CD4-positive, alpha-beta T cell treated with Interleukin-6 at 100 ng/mL for 8 hours (primary cell): ENCODE data around the gene LCN15.
"Not testable (repeated sequence)": the region's sequence is repeated elsewhere in the genome, so short reads cannot be mapped to it uniquely, and the experiment has no call there.

Source experiments
- DNase-seq: peaks from one replicate; pipeline ENCODE4 v3.0.0-alpha.2; 2020; ENCODE audit warnings: mixed read lengths, low spot score

LCN15 gene

DNA sequence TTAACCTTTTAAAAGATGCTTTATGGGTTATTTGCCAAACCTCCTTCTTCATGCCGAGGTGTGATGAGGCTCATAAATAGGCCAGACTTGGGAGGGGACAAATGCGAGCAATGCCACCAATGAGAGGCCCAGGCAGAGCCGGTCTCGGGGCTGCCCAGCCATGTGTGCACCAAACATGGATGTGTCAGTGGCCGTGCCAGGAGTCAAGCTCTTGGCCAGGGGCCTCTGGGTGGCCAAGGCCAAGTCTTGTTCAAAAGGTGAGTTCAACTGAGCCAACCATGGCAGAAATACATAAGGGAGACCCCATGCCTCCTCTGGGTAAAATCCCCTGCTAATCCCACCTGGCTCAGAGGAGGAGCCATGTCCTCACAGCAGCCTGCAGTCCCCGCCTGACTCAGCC lies 10.9 kb upstream of the LCN15 start:
- no peak for DNase-seq

DNA sequence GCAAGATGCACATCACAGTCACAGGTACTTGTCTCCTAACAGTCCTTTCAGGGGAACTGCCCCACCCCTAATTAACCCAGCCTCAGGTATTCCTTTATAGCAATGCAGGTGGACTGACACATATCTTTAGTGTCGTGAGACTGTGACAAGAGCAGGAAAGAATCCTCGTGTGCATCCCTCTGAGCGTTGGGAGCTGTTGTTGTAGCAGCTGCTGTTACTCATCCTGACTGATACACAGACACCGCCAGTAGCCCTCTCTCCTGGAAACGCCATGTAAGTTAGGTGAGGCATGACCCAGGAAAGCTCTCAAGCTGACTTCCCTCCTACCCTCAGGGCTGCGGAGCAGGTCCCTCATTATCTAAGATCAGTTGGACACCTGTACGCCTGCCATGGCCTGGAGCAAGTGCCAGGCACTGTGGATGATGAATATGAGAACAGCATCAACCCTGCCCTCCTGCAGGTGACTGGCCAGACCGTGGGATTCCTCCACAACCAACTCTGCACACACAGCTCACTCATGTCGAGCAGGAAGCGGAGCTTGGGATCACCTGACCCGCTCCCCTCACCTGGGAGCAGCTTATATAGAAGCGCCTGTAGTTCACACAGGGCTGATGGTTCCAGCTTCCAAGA lies 10.2 kb upstream of the LCN15 start:
- DNase-seq: no peak

DNA sequence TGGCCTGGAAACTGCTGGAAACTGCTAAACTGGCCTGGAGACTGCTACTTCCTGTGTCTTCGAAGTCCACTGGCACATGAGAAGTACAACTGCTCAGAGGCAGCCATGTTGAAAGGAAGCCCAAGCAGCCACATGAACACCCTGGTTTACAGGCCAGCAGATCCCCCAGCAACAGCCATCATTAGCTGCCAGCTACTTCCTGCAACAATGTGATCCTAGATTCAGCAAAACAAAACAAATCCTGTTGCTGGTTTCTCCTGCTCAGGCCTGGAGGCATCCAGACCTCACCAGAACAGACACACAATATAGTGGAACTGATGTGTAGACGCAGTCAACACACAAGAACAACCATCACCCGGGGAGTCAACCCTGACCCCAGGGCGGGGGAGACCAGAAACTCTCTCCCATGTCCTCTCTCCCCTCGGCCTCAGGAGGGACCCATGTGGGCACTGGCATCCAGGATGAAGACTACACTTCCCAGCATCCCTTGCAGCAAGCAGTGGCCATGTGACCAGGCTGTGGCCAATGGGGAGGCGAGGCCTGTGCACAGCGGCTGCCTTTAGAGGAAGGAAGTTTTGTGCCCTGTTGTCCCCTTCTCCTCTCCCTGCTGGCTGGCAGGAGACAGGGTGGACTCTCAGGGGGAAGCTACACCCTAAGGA lies 9.2 kb upstream of the LCN15 start:
- no peak for DNase-seq

DNA sequence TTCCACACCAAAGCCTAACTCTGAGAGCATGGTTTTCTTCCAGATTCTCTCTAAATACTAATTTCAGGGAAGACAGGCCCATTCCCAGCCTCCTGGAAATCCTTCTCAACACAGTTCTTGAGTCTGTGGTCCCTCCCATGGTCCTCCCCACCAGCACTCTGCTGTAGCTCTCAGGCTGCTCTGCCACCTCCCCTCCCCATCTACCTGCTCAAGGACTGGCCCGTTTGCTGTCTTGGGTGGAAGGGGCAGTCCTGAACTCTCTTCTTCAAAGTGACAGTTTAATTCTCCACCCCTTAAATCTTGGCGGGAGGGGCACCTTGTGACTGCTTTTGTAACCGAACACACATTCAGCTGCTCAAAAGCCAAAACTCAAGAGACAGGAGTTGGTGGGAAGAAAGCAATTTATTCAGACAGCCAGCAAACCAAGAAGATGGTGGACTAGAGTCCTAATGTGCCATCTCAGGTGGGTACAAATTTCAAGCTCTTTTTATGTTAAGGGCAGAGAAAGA lies 7.6 kb upstream of the LCN15 start:
- no peak for DNase-seq

DNA sequence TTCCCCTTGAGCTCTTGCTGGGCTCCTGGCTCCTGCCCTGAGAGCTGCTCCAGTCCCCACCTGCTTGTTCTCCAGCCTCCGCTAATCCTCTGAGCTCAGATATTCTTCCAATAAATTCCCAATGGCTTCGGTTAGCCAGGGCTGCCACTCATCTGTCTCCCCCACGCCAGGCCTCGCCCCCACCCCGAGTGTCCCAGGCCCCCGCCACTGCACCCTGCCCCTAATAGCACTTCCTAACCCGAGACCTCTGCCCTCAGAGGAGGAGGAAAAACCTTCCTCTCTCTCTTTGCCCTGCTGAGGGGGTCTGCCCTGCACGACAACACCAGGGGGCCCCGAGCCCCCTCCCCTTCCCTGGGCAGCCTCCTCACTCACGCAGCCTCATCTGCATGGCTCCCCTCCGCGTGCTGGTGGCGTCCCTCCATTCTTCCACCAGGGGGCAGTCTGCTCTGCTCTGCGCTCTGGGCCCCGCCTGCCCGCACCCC lies 5.4 kb upstream of the LCN15 start:
- no peak for DNase-seq

DNA sequence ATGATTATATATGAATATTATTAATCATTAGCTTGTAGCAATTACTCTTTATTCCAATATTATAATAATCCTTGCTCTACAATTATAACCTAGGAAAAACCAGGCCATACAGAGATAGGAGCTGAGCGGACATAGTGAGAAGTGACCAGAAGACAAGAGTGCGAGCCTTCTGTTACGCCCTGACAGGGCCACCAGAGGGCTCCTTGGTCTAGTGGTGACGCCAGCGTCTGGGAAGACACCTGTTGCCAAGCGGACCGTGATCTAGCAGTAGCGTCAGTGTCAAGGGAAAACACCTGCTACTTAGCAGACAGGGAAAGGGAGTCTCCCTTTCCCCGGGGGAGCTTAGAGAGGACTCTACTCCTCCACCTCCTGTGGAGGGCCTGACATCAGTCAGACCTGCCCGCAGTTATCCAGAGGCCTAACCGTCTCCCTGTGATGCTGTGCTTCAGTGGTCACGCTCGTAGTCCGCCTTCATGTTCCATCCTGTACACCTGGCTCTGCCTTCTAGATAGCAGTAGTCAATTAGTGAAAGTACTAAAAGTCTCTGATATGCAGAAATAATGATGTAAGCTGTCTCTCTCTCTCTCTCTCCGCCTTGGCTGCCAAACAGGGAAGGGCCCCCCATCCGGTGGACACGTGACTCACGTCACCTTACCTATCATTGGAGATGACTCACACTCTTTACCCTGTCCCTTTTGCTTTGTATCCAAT lies 2.2 kb upstream of the LCN15 start:
- not testable (repeated sequence) for DNase-seq

DNA sequence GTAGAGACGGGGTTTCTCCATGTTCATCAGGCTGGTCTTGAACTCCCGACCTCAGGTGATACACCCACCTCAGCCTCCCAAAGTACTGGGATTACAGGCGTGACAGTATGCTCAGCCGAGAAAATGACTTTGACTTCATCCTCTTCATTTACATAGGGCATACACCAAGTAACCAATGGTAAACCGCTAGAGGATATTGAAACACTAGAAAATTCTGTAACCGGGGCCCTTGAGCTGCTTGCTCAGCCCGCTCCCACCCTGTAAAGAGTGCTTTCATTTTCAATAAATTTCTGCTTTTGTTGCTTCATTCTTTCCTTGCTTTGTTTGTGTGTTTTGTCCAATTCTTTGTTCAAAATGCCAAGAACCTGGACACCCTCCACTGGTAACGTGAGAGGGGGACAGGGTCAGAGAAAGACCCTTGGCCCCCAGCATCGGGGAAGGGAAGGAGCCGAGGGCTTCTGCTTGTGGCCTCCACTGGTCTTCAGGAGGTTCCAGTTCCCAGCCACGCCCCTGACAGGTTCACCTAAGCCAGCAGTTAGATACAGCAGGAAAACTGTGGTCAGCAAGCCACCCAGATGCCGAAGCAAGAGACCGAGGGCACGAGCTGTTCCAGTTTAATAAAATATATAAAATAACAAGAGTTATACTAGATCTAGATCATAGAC lies 1.6 kb upstream of the LCN15 start:
- DNase-seq: not testable (repeated sequence)

DNA sequence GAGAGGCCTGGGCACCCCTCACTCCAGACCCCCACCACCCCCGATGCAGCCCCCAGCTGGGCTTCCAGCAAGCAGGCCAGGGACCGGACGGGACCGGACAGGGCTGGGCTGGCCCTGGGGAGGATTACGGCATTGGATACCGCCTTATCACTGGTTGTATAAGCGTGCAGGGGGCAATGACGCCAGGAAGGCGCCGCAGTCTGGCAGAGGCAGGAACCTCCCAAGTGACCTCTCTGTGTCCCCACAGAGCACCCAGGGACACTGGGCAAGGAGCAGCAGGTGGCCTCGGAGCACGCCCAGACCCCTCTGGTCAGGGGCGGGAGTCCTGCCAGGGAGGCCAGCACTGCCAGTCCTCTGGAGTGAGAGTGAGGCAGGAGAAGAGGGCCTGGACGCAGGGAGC lies 723 bp upstream of the LCN15 start:
- DNase-seq: no peak

DNA sequence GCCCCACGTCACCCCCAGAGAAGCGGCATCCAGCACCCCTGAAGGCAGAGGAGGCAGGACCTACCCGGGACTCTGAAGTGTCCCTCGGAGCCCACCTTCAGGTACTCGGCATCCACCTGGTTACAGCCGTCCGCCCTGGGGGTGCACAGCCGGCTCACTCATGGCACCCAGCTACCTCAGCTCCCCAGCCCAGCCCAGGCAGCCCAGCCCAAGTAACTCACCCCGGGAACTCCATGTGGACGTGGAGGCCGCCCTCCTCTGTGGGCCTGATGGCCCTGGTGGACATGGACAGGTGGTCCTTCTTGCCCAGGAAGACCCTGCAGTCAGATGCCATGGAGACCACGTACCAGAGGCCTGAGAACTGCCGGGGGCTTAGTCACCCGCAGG lies 676 bp downstream of the LCN15 start:
- no peak for DNase-seq

DNA sequence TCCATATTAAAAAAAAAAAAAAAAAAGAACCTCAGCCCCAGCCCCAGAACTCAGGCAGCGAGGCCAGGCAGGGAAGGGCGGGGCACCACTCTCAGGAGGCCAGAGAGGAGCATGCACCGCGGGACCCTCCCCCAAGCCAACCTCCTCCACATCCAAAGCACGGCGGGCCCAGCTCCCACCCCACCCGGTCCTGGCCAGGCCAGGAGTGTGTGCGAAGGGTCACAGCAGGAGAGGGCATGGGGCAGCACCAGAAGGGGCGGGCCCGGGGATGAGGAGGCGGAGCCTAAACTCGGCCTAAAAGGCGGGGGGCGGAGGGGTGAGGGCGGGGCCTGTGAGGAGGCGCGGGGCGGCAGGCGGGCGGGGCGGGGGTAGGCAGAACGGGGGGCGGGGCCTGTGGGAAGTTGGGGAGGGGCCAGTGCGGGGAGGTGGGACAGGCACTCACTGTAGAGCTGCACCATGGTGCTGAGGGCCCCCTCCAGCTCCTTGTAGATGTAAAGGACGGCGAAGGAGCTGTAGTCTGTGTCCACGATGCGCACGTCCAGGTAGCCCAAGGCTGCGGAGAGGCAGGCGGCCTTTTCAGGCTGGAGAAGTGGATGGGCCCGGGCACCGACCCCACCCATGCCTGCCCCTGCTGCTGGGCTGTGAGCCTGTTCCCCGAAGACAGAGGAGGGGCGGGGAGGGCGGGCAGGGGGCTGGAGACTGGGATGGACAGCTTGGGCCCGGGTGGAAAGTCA lies 1.2 kb downstream of the LCN15 start:
- peak; percentile 15 for DNase-seq

DNA sequence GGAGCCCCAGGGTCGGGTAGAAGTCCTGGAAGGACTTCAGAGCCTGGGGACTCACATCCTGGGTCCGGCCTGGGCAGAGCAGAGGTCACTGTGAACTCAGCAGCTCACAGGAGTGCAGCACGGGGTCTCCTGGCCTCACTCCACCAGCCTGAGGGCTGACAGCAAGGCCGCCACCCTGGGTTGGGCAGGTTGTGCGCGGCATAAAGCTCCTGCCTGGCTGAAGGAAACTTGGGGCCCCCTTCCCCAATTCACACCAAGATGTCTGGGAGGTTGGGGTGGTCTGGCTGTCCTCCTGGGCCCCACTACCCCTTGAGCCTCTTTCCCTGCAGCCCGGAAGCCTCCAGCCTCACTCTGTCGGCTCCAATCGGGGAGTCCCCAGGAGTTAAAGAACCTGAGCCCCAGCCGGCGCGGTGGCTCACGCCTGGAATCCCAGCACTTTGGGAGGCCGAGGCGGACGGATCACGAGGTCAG lies 2.1 kb downstream of the LCN15 start:
- no peak for DNase-seq

DNA sequence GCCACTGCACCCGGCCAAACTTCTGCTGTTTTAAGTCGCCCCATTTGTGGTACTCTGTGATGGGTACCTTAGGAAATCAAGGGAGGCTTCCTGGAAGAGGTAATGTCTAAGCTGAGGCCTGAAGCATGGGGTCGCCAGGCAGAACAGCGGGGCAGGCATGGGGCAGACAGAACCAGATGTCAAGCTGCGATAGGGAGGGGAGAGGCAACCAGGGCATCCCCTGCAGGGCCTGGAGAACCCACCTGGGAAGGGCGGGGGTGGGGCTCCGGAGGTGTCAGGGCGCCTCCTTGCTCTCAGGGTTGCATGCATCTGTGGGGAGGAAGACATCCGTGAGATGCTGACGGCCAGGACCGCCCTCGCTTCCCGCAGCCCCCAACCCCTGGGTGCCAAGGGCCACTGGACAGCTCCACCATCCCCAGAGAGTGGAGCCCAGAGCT lies 2.8 kb downstream of the LCN15 start:
- no peak for DNase-seq

DNA sequence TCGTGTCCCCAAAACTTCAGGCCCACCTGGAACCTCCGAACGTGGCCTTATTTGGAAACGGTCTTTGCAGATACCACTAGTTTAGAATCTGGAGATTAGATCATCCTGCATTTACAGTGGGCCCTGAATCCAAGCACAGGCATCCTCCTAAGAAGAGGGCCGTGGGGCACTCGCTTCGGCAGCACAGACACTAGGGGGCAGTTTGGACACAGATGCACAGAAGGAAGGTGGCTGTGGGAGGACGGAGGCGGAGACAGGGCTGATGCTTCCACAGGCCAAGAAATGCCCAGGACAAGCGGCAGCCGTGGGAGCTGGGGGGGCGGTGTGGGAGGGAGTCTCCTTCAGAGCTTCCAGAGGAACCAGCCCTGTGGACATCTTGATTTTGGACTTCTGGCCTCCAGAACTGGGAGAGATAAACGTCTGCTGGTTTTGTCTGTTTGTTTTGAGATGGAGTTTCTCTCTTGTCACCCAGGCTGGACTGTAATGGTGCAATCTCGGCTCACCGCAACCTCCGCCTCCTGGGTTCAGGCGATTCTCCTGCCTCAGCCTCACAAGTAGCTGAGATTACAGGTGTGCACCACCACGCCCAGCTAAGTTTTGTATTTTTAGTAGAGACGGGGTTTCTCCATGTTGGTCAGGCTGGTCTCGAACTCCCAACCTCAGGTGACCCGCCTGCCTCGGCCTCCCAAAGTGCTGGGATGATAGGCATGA lies 3.3 kb downstream of the LCN15 start:
- not testable (repeated sequence) for DNase-seq

DNA sequence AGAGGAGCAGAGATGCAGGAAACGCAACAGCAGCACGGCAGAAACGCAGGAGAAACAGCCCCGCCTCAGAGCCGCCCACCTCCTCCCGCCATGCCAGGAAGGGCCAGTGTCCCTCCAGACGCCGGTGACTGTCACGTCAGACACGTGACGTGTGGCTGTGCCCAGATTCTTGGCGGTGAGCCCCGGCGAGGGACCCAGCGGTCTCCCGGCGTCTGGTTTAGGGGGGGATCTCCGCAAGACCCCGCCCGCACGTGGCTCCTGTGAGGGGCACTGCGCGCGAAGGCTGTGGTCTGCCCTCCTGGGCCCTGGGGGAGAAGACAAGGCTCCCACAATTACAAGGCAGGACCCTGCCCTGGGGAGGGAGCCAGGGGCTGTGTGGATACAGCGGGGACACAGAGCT lies 3.9 kb downstream of the LCN15 start:
- no peak for DNase-seq

DNA sequence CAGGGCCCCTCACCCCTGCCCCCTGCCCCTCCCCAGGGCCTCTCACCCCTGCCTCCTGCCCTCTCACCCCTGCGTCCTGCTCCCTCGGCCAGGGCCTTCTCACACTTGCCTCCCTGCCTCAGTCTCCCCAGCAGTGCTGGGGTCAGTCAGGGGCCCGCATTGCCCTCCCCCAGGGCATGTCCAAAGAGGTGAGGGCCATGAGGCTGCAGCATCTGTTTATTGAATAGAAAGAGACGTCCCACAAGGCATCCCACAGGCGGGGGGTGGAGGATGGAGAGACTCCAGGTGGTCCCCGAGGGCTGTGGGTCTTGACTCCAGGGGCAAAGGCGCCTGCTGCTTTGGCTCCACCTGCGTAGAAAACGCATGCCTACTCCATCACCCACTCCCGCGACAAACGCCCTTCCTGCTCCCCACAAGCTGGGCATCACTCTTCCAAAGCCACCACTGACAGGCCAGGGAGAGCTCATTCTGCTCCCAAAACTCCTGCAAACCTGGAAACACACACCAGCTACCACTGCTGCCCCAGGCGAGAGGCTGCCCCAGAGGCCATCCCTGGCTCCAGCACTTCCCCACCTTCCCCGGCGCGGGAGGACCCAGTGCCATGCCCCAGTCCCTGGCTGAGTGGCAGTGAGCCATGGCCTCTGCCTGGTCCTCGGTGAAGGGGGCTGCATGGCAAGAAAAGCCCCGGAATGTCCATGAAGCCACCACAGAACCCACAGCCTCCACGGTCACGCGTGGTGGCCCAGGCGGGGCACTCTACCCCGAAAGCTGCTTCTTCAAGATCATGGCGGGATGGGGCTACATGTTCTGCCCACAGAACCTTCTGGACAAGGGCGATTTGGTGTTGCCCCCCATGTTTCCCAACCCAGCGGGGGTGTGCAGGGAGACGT lies 4.6 kb downstream of the LCN15 start:
- no peak for DNase-seq

DNA sequence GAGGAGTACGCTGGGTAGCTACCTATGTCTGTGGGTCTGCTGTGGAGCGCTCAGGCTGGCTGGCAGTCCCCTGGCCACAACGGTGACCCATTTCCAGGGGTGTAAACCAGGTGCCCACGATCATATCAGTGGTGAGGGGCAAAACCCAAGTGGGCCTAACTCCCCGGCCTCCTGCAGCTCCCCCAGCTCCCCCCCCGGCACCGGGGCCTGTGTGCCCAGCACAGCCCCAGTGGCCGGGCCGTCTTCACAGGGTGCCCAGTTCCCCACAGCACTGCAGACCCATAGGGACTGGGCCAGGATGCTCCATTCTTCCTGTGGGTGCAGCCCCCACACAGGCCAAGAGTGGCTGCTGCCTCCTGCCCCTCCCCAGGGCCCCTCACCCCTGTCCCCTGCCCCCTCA lies 5.3 kb downstream of the LCN15 start:
- DNase-seq: no peak

DNA sequence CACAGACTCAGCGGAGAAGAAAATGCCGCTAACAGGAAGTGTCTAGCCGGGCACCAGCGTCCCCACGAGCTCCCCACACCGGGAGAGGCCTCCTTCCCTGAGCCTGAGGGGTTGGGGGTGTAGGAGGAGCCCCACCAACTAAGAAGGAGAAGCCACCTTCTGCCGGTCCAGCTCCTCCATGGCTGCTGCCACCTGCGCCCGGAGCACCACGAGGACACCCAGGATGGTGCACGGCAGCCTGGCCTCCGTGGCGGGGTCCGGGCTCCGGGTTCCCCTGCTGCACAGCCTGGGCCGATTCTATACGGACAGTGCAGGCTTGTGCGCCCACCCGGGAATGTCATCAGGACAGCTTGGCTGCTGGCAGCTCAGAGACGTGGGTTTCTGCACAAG lies 6.6 kb downstream of the LCN15 start:
- no peak for DNase-seq

DNA sequence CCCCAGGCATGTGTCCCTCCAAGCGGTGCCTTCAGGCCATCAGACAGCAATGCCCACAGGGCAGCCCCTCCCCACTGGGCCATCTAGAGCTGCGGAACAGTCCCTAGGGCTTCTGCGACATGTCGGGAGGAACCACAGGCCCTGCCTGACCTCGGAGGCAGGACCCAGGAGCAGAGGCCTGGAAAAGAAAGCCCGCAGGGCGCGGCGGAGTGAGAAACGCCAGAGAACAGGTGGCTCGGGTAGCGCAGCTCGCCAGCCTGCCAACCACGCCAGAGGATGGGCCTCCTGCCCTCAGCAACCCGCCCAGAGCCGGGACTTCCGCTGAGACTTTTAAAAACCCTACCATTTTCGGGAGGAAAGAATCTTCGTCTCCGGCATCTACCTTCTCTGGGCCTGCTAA lies 7.0 kb downstream of the LCN15 start:
- no peak for DNase-seq

DNA sequence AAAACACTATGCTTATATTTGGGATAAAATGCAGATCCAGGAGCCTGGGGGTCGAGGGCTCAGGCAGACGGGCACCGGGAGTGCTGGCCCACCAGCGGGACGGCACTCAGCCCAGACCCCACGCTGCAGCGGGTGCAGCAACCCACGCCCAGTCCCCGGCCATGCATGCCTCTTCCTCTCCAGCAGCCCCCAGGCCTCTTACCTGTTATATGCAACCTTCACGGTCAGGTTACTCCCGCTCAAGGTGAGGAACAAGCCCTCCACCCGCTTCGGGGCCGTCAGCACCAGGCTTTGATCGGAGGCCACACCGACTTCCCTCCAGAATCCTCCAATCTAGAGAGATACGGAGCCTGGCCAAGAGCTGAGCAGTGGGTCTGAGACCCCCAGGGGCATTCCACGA lies 7.5 kb downstream of the LCN15 start:
- no peak for DNase-seq

DNA sequence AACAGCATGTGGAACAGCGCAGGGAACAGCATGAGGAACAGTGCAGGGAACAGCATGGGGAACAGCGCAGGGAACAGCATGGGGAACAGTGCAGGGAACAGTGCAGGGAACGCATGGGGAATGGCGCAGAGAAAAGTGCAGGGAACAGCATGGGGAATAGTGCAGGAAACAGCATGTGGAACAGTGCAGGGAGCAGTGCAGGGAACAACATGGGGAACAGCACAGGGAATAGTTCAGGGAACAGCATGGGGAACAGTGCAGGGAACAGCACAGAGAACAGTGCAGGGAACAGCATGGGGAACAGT lies 8.2 kb downstream of the LCN15 start:
- no peak for DNase-seq
